Thyroid gland (tissue), 4 donors: ENCODE measurements around the gene RIT2.

Experiments
- POLR2A ChIP-seq, 2 donors: fragments of 450-650 bp; IDR thresholded peaks; one replicate each; pipeline ENCODE4 v1.6.1; 2017; ENCODE audit warnings: antibody characterized with exemption in 2 of 2, mild to moderate bottlenecking in 2 of 2, moderate library complexity in 1 of 2
- TF ChIP-seq, protein P1 (sequence below), 6 experiments: fragments of 200-600 bp in 3 of 6; fragments of 450-650 bp in 3 of 6; sonication (generic) in 3 of 6; IDR thresholded peaks; one replicate each; pipeline ENCODE4 v1.5.1; 2016 to 2019; ENCODE audit warnings: antibody characterized with exemption in 6 of 6, mild to moderate bottlenecking in 2 of 6, inconsistent platforms in 1 of 6, moderate library complexity in 1 of 6

DNA sequence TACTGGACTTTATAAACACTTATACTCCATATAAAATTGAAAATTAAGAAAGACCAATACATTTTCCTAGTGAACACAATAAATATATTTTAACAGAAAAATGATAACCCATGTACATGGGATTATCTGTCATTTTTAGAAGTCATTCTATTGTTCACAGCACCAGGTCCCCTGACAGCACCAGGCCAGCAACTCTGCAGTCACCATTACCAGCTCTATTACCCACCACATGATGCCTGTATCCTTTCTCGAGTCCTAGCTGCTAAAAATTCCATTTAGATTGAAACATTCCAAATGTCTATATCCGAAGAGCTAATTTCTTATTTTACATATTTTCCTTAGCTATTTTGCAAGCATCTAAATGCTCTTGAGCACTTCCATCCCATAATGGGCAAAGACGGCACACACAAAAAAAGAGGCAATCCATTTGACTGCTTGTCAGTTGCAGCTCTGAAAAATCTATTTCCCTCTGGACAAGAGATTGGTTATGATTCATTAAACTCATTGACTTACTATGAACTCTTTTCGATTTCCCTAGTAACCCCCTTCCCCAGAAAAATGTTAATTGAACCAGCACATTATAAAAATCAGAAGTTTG, 336.9 kb downstream of the RIT2 start:
- TF ChIP-seq, protein P1, sequence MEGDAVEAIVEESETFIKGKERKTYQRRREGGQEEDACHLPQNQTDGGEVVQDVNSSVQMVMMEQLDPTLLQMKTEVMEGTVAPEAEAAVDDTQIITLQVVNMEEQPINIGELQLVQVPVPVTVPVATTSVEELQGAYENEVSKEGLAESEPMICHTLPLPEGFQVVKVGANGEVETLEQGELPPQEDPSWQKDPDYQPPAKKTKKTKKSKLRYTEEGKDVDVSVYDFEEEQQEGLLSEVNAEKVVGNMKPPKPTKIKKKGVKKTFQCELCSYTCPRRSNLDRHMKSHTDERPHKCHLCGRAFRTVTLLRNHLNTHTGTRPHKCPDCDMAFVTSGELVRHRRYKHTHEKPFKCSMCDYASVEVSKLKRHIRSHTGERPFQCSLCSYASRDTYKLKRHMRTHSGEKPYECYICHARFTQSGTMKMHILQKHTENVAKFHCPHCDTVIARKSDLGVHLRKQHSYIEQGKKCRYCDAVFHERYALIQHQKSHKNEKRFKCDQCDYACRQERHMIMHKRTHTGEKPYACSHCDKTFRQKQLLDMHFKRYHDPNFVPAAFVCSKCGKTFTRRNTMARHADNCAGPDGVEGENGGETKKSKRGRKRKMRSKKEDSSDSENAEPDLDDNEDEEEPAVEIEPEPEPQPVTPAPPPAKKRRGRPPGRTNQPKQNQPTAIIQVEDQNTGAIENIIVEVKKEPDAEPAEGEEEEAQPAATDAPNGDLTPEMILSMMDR (IDR thresholded peaks at IDR 0.05) = no peak
- no peak for TF ChIP-seq POLR2A (IDR thresholded peaks at IDR 0.05)
